NCI-H187 treated with DMSO at 0.1 percent for 48 hours (cell line): ENCODE measurements around the gene CRTC1.
"Not testable (repeated sequence)": the region's sequence is repeated elsewhere in the genome, so short reads cannot be mapped to it uniquely, and the experiment has no call there.

Experiments
- DNase-seq: peaks from one replicate; lab custom pipeline; 2025; lab: John Stamatoyannopoulos, UW

CRTC1 gene

DNA sequence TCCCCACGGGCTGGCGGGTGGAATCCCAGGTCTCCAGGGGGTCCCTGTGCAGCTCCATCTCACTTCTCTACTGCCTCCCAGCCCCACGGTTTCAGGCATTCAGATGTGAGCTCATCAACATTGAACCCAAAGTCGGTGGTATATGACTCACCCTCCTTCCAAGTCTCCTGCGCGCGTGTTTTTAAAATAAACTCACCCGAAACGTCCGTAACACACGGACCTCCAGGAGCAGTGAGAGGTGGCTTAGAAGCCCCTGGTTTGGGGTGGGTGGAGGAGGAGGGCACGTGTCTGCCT lies 14.0 kb upstream of the CRTC1 start:
- no peak for DNase-seq

GRCh38 chr19:18669883-18670282 lies 13.6 kb upstream of the CRTC1 start:
- no peak for DNase-seq

GRCh38 chr19:18670312-18670711 lies 13.2 kb upstream of the CRTC1 start:
- no peak for DNase-seq

- no peak for DNase-seq
Observed at GRCh38 chr19:18671303-18672043, 12.0 kb upstream of the CRTC1 start.

DNA sequence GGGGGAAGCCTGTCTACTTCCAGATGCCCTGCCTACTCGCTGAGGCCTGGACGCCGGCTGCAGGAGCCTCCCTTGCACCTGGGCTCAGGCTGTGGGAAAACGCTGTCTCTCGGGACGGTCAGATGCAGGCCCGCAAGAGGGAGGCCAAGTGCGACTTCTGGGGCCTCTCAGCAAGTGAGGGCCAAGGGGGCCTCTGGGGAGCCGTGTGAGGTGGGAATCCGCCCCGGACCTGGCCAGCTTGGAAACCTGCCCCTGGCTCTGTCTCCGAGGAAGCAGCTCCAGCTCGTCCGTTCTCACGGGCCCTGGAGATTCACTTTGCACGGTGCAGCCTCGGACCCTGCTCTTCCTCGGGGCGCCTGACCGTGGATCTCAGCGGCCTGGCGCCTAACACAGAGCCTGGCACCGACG lies 11.4 kb upstream of the CRTC1 start:
- no peak for DNase-seq

- DNase-seq, result no peak
Observed at GRCh38 chr19:18672606-18673337, 10.7 kb upstream of the CRTC1 start.

DNA sequence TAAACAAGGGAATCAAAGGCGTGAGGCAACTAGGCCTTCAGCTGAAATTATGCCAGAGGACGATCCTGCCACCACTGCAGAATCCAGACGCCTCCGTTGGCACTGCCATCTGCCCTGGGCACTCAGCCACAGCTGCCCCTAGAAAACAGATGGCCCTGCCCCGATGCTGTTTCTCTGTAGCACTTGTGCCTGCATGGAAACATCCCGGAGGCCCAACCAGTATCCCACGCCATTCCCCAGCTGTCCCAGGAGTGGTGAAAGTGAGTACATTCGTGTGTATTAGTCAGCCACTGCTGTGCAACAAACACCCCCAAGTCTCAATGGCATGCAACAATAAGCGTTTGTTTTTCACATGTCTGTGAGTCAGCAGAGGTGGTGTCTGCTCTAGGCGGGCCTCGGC lies 8.9 kb upstream of the CRTC1 start:
- no peak for DNase-seq

DNA sequence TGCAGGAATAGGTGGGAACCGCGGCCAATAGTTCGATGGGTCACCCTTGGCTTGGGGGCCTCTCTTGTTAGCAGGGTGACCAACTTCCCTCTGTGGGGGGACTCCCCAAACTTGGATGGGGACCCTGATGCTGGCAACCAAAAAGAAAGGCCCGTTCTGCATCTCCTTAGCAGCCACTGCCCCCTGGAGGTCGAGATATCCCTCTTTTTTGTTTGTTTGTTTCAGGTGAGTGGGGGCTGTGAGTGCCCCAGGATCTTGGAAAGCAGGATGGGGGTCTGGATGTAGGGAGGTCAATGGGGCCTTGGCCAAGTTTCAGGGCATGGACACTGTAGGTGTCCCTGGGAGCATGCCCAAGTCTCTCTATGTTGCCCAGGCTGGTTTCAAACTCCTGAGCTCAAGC lies 7.7 kb upstream of the CRTC1 start:
- DNase-seq, result no peak

GRCh38 chr19:18676692-18677091 lies 6.8 kb upstream of the CRTC1 start:
- DNase-seq, result no peak

- DNase-seq, result no peak
Observed at GRCh38 chr19:18677156-18677555, 6.3 kb upstream of the CRTC1 start.

DNA sequence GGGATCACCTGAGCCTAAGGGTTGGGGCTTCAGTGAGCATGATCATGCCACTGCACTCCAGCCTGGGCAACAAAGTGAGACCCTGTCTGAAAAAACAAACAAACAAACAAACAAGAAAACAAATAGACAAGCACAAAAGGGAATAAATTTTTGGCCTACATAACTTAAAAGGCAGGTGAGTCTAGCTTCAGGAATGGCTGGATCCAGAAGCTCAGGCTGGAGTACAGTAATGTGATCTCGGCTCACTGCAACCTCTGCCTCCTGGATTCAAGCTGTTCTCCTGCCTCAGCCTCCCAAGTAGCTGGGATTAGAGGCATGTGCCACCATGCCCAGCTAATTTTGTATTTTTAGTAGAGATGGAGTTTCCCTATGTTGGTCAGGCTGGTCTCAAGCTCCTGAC lies 3.3 kb upstream of the CRTC1 start:
- not testable (repeated sequence) for DNase-seq

DNA sequence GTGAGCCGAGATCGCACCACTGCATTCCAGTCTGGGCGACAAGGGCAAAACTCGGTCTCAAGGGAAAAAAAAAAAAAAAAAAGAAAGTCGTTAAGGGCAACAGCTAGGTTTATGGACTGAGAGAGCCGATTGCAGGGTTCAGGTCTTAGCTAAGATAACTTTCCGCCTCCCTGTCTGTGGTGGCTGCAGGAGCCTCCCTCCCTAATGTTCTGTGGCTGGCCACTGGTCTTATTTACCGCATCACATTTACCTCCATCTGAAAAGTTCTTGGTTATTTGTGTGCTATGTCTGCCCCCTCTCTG lies 722 bp upstream of the CRTC1 start:
- DNase-seq, result no peak

- DNase-seq, result no peak
Observed at GRCh38 chr19:18683958-18684641, 620 bp downstream of the CRTC1 start.

- no peak for DNase-seq
Observed at GRCh38 chr19:18684642-18684993, 1.1 kb downstream of the CRTC1 start.

GRCh38 chr19:18685597-18686190 lies 2.2 kb downstream of the CRTC1 start:
- no peak for DNase-seq

GRCh38 chr19:18687740-18688465 lies 4.4 kb downstream of the CRTC1 start:
- no peak for DNase-seq

- no peak for DNase-seq
Observed at GRCh38 chr19:18696023-18696422, 12.5 kb downstream of the CRTC1 start.

DNA sequence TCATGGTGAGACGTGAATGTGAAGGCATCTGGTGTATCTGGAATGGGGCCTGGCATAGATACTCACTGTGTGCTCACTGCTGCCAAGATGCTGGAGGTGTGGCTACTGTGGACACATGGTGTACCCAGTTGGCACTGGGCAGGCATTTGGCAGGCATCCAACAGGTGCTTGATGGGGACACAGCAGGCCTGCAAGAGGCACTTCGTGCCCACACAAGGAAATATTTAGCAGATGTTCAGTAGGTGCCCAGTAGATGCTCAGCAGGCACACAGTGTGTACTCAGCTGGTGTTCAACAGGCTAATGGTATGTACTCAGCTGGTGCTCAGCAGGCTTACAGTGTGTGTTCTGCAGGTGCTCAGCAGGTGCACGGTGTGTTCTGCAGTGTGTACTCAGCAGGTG lies 14.2 kb downstream of the CRTC1 start:
- no peak for DNase-seq

- no peak for DNase-seq
Observed at GRCh38 chr19:18698321-18699167, 15.1 kb downstream of the CRTC1 start.

GRCh38 chr19:18699403-18700054 lies 16.0 kb downstream of the CRTC1 start:
- no peak for DNase-seq
